Fibroblast of villous mesenchyme (primary cell): Measurements from ENCODE around the gene TMEM209. TPM values are rescaled to one million over a fixed set of nuclear protein-coding genes. Genes with fewer than 3 reads are reported as not detected.
"Not testable (repeated sequence)": the region's sequence is repeated elsewhere in the genome, so short reads cannot be mapped to it uniquely, and the experiment has no call there.

Source experiments
- DNase-seq: peaks from one replicate; pipeline ENCODE4 v3.0.0-alpha.2; 2010; ENCODE audit warnings: low read depth
- H3K4me3 ChIP-seq: 2 replicates; pipeline ENCODE4 v1.5.1; 2011; ENCODE audit warnings: low read depth, mild to moderate bottlenecking, low read length
- total RNA-seq: library from RNA; depleted of rRNA; stranded (reverse); fragments of >200 nt; gene quantifications from 2 replicates; pipeline ENCODE4 v1.2.3, GENCODE V29; 2012
- TF ChIP-seq, protein P1 (sequence below): IDR thresholded peaks from 2 replicates; pipeline ENCODE4 v1.5.1; 2012; ENCODE audit warnings: low read depth, mild to moderate bottlenecking, low read length; ENCODE audit not compliant: insufficient read depth

Gene TMEM209
- total RNA-seq, 1 donor: 16.4 TPM

GRCh38 chr7:130131964-130132875 lies 73.0 kb downstream of the TMEM209 start:
- DNase-seq: no peak
- TF ChIP-seq, protein P1, sequence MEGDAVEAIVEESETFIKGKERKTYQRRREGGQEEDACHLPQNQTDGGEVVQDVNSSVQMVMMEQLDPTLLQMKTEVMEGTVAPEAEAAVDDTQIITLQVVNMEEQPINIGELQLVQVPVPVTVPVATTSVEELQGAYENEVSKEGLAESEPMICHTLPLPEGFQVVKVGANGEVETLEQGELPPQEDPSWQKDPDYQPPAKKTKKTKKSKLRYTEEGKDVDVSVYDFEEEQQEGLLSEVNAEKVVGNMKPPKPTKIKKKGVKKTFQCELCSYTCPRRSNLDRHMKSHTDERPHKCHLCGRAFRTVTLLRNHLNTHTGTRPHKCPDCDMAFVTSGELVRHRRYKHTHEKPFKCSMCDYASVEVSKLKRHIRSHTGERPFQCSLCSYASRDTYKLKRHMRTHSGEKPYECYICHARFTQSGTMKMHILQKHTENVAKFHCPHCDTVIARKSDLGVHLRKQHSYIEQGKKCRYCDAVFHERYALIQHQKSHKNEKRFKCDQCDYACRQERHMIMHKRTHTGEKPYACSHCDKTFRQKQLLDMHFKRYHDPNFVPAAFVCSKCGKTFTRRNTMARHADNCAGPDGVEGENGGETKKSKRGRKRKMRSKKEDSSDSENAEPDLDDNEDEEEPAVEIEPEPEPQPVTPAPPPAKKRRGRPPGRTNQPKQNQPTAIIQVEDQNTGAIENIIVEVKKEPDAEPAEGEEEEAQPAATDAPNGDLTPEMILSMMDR: no peak
- no peak overlapping the region for H3K4me3 ChIP-seq

GRCh38 chr7:130131191-130131834 lies 73.9 kb downstream of the TMEM209 start:
- no peak overlapping the region for H3K4me3 ChIP-seq
- no peak for DNase-seq
- TF ChIP-seq, protein P1: no peak

- TF ChIP-seq, protein P1: no peak
- no peak for DNase-seq
- no peak overlapping the region for H3K4me3 ChIP-seq
These were observed 76.2 kb downstream of the TMEM209 start for GRCh38 chr7:130129011-130129411.

DNA sequence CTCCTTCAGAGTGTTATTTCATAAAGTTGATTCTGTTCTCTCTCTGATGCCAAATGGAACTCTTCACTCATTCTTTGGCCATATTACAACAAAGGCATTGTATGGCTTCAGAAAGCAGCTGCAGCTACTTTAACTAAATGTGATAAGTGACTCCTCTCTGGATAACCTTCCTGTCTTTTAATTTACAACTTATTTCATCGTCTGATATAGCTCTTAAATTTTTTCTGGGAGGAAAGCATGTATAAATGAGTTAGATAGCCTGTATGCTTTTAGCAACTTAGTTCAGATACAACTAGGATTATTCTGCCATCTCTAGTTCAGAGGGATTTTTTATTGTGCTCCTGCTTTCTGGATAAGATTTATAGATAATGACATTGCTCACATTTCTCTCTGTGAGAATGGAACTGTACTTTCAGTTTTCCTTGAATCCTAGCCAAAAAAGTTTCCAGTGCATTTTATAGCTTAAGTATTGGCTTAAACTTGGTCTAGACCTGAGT lies 77.3 kb downstream of the TMEM209 start:
- peak; percentile 78 for DNase-seq
- TF ChIP-seq, protein P1: no peak
- no peak overlapping the region for H3K4me3 ChIP-seq

DNA sequence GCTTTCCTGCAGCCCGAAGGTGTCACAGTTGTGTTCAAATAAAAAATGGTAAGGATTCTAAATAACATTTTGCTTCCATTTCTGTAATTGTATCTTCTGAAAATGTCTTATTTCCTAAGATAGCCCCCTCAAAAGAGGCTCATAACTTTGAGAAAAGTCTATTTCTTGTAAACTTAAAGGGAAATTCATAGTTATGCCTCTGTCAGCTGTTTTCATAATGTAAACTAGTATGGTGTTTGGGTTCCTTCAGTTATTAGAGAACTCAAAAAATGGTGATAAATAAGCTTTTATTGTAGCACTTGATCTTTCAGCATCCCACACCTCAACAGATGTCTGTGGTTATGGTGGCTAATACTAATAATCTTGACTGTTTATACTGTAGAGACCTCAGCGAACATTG lies 77.8 kb downstream of the TMEM209 start:
- DNase-seq: peak; percentile 79
- no peak overlapping the region for H3K4me3 ChIP-seq
- TF ChIP-seq, protein P1: no peak

- not testable (repeated sequence) for H3K4me3 ChIP-seq, DNase-seq
These were observed 78.4 kb downstream of the TMEM209 start for GRCh38 chr7:130126840-130127239.

GRCh38 chr7:130124711-130125110 lies 80.5 kb downstream of the TMEM209 start:
- TF ChIP-seq, protein P1: no peak
- DNase-seq: no peak
- no peak overlapping the region for H3K4me3 ChIP-seq
